GM21825 (cell line): Measurements from ENCODE around the gene PRKN.

Experiments used
- ATAC-seq: cut with Tn5 transposase; IDR thresholded peaks from one replicate; pipeline ENCODE4 v1.9.1; 2021; ENCODE audit warnings: mild to moderate bottlenecking, moderate library complexity; ENCODE audit not compliant: unreplicated experiment

Gene PRKN

GRCh38 chr6:162085561-162085960 lies 642.0 kb downstream of the PRKN start:
- no peak for ATAC-seq

DNA sequence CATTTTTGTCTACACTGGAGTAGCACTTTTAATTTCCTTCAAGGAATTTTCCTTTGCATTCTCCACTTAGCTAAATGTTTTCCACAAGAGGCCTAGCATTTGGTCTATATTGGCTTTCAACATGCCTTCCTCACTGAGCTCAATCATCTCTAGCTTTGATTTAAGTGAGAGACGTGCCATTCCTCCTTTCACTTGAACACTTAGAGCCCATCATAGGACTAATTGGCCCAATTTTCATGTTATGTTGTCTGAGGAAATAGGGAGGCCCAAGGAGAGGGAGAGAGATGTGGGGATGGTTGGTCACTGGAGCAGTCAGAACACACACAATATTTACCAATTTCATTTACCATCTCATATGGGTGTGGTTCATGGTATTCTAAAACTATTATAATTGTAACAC lies 645.0 kb downstream of the PRKN start:
- no peak for ATAC-seq

GRCh38 chr6:162078667-162079066 lies 648.9 kb downstream of the PRKN start:
- no peak for ATAC-seq

DNA sequence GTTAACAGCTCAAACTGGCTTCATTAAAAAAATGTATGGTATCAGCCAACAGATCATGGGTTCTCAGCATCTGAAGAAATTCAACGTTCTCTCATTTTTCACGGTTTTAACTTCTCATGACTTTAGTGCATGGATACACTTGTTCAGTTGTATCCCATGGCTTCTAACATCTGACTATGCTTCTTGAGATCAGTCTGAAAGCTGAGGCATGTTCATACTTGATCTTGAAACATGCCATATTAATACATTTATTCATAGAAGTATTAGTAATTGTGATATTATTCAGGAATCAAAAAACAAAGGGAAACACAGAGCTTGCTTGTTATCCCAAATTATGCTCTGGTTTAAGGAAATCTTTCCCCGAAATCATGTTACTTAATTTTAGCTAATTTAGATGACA lies 649.4 kb downstream of the PRKN start:
- ATAC-seq, result no peak

GRCh38 chr6:162076816-162077215 lies 650.8 kb downstream of the PRKN start:
- no peak for ATAC-seq

GRCh38 chr6:162074641-162075275 lies 652.8 kb downstream of the PRKN start:
- ATAC-seq, result no peak

DNA sequence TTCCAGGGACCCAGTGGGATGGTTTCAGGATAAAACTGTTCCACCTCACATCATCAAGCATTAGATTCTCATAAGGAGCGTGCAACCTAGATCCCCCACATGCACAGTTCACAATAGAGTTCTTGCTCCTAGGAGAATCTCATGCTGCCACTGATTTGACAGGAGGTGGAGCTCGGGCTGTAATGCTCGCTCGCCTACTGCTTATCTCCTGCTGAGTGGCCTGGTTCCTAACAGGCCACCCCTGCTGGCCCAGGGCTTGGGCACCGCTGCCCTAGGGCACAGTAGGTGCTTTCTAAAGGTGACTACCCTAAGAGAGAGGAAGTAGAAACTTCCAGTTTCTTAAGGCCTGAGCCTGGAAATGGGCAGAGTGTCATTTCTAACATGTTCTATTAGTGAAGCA lies 656.9 kb downstream of the PRKN start:
- no peak for ATAC-seq

GRCh38 chr6:162069995-162070394 lies 657.6 kb downstream of the PRKN start:
- no peak for ATAC-seq

- ATAC-seq, result no peak
Observed at GRCh38 chr6:162068340-162068739, 659.2 kb downstream of the PRKN start.

DNA sequence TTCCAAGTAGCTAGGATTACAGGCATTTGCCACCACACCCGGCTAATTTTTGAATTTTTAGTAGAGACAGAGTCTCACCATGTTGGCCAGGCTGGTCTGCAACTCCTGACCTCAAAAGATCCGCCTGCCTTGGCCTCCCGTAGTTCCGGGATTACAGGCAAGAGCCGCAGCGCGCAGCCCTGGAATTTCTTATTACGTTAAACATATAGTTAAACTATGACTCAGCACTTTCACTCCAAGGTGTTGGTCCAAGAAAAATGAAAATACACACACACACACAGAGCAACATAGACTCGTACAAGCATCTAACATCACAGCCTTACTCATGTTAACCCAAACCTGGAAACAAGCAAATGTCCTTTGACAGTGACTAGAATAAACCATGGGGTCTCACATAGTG lies 663.9 kb downstream of the PRKN start:
- no peak for ATAC-seq

DNA sequence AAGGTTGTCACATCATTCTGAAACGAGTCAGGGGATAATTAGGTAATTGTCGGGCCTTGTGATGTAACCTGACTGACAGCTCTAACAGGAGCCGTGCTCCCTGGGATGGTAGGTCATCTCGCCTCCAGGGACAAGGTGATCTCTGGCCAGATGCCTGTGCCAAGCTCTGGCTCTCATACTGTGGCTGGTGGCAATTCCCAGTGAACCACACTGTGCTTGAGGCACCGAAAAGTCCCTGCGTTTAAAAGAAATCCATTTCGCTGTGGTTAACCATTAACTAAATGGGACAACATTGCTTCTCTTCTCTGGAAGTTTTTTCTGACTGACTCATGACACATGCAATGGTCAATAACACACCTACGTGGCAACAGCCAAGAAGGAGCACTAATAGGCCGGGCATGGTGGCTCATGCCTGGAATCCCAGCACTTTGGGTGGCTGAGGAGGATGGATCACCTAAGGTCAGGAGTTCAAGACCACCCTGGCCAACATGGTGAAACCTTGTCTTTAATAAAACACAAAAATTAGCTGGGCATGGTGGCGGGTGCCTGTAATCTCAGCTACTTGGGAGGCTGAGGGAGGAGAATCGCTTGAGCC lies 669.2 kb downstream of the PRKN start:
- ATAC-seq, result no peak

DNA sequence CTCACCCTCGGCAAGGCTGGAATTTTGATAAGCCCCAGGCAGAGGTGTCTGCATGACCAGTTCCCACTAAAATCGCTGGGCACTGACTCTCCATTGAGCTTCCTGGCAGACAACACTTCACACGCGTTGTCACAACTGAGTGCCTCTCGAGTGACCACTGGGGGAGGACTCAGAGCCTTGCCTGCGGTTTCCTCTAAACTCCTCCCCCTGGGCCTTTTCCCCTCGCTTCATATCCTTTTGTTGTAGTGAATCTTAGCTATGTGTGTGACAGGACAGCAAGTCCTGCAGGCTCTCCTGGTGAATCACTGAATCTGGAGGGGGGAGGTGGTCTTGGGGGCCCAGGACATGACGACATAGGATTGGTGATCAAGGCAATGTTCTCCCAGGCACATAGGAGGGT lies 670.8 kb downstream of the PRKN start:
- ATAC-seq, result no peak

DNA sequence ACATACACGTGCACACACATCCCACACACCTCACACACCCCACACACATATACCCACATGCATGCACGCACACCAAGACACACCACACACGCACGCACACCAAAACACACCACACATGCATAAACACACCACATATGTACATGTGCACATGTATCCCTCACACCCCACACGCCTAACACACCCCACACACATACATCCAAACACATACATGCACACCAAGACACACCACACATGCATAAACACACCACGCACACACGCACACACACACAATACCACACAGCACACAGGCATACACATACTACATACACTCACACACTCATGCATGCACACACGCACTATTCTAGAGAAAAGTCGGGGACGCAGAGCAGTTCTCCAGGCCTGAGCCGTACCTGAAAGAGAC lies 671.5 kb downstream of the PRKN start:
- ATAC-seq, result no peak

- ATAC-seq, result no peak
Observed at GRCh38 chr6:162055365-162055764, 672.2 kb downstream of the PRKN start.

DNA sequence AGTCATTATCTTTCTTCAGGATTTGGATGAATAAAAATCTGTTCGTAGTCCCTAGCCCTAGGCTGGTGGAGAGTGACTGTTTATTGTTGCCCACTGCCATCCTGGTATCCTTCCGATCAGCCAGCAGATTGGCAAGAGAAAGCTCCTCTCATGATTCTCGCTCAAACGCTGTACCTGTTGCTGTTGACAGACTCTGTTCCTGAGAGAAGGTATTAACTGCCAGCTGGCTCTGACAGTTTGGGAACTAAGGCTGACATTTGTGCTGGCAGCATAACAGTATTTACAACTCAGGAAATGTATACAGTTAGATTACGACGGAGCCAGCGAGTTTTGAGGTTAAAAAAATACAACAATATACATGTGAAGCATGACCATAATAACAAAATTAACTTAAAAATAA lies 674.5 kb downstream of the PRKN start:
- ATAC-seq, result no peak

DNA sequence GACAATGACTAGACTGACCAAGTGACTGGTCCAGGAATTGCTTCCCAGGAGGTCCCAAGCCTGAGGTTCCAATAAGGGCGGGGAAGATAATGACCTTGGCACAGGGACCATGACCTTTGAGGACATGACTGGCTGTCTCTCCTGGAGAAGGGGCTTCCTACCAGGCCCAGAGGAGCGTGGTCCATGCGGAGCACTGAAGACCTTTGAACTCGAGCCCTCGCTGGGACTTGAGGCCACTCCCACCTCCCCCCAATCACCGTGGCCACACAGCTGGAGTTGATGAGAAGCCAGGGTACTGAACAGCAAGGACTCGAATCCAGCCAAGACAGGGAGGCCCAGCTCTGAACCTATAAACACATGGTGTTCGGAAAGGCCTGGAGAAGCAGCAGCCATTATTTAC lies 677.0 kb downstream of the PRKN start:
- ATAC-seq, result no peak

DNA sequence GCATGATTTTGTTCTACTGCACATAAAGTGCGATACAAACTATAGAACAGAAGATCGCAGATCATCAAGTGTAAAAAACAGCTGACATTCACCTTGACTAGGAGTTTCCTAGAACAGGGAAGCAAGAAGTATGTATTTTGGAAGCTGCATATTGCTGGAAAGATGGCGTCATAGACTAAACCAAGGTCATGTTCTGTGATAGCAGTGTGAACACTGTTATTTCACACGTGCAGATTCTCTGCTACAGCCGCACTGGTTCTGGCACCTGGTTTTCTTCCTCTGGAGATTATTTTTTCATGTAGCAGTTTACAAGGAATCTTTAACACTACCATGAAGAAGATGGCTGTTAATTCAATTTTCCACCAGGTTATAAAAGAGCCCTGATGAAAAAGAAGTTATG lies 681.2 kb downstream of the PRKN start:
- no peak for ATAC-seq

GRCh38 chr6:162032620-162033019 lies 694.9 kb downstream of the PRKN start:
- ATAC-seq, result no peak

- no peak for ATAC-seq
Observed at GRCh38 chr6:162029873-162030576, 697.5 kb downstream of the PRKN start.

GRCh38 chr6:162026843-162027242 lies 700.7 kb downstream of the PRKN start:
- no peak for ATAC-seq

GRCh38 chr6:162026031-162026430 lies 701.5 kb downstream of the PRKN start:
- no peak for ATAC-seq

DNA sequence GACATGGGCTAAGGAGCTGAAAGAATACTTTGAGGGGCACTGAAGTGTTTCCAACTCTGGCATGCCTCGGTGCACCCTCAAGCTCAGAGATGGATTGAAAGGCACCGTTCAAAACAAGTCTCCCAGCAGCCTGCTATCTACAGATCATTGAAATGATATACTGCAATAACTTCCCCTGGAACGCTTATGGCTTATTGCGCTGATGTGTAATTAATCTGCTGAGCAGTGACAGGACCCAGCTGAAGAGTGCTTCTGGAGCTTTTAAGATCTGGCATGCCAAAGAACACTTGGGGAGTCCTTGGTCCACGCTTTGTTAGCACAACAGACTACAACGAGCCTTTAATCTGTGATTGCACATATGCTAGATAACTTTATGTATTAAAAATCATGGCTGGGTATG lies 708.2 kb downstream of the PRKN start:
- ATAC-seq, result no peak
